ENCODE results near the gene GPRC5A.

GRCh38 chr12:12881151-12881909, 10.0 kb upstream of the GPRC5A start:
- TF ChIP-seq, protein P1, sequence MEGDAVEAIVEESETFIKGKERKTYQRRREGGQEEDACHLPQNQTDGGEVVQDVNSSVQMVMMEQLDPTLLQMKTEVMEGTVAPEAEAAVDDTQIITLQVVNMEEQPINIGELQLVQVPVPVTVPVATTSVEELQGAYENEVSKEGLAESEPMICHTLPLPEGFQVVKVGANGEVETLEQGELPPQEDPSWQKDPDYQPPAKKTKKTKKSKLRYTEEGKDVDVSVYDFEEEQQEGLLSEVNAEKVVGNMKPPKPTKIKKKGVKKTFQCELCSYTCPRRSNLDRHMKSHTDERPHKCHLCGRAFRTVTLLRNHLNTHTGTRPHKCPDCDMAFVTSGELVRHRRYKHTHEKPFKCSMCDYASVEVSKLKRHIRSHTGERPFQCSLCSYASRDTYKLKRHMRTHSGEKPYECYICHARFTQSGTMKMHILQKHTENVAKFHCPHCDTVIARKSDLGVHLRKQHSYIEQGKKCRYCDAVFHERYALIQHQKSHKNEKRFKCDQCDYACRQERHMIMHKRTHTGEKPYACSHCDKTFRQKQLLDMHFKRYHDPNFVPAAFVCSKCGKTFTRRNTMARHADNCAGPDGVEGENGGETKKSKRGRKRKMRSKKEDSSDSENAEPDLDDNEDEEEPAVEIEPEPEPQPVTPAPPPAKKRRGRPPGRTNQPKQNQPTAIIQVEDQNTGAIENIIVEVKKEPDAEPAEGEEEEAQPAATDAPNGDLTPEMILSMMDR (IDR thresholded peaks at IDR 0.05), result no peak
- TF ChIP-seq POLR2A (IDR thresholded peaks at IDR 0.05), result no peak
- no peak for TF ChIP-seq EP300 (IDR thresholded peaks at IDR 0.05)

All from sigmoid colon (tissue), 4 donors.